Measurements from ENCODE around the gene RPN2. TPM values are rescaled to one million over a fixed set of nuclear protein-coding genes. Genes with fewer than 3 reads are reported as not detected.

The RPN2 gene
- total RNA-seq, 2 experiments from 2014 or later, result 123 to 125 TPM

- ChIA-PET POLR2A (no interaction called here), CTCF (interaction anchor here (1.5 to 2.0 kb wide), 2 partner anchors 8 to 14 kb away, joined by 4 read pairs; no protein-coding TSS in a partner anchor)
- no peak for DNase-seq
- Mint-ChIP-seq H3K9me3 (no peaks in the 10 kb centered on the region), H3K36me3 (no peaks in the 10 kb centered on the region), H3K4me3 (no peak overlapping the region), H3K4me1 (ENCODE audit: low read depth) (peaks cover 4% of the 10 kb centered on the region), H3K27ac (no peak overlapping the region), H3K27me3 (no peaks in the 10 kb centered on the region)
- intact Hi-C loops (cut with micrococcal nuclease), result no loop called here
These were observed 99.9 kb downstream of the RPN2 start for GRCh38 chr20:37278966-37279590.

DNA sequence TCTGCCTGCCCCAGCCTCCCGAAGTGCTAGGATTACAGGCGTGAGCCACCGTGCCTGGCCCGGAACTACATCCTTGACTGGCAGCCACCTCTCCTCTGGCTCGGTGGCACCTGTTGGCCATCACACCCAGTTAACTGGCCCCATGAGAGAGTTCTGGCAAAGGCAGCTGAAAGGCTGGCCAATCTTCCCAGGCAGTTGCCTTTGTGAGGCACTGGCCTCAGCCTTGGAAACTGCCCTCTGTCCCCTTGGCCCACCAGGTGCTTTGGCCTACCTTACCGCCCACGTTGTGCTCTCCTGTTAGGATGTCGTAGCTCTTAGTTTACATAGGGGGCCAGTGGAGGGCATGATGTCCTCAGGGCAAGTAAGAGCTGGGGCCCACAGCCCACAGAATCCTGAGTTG is 100.7 kb downstream of the RPN2 start:
- Mint-ChIP-seq H3K27me3 (peaks cover 2% of the 10 kb centered on the region), H3K4me3 (no peak overlapping the region), H3K9me3 (no peaks in the 10 kb centered on the region), H3K27ac (no peak overlapping the region), H3K4me1 (ENCODE audit: low read depth) (peaks cover 4% of the 10 kb centered on the region), H3K36me3 (no peaks in the 10 kb centered on the region)
- intact Hi-C loops (cut with micrococcal nuclease), result no loop called here
- ChIA-PET POLR2A (no interaction called here), CTCF (interaction anchor here (1.5 to 2.0 kb wide), 2 partner anchors 9 to 15 kb away, joined by 4 read pairs; no protein-coding TSS in a partner anchor)
- DNase-seq, result no peak

DNA sequence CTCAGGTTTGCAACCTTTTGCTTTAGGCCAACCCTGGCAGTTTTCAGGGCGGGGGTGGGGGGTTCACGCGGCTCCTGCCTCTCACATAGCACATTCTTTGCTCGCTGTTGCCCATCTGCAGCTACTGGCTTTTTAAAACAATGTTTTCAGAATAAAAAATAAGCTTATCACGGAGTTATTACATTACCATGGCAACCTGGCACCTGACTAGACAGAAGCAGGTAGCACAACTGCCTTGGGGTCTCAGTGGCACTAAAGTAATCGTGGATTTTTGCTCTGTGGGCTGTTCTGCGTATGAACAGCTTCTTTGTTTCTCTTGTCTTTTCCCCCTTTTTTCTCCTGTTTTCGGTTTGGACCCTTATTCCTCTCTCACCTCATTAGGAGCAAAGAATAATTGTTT is 101.3 kb downstream of the RPN2 start:
- Mint-ChIP-seq H3K27me3 (peaks cover 2% of the 10 kb centered on the region), H3K4me1 (ENCODE audit: low read depth) (peaks cover 4% of the 10 kb centered on the region), H3K4me3 (no peak overlapping the region), H3K36me3 (no peaks in the 10 kb centered on the region), H3K27ac (no peak overlapping the region), H3K9me3 (no peaks in the 10 kb centered on the region)
- intact Hi-C loops (cut with micrococcal nuclease), result no loop called here
- CTCF ChIA-PET, result interaction anchor here (2.0 kb wide), 1 partner anchor 15 kb away, joined by 4 read pairs; no protein-coding TSS in a partner anchor
- no peak for DNase-seq
- POLR2A ChIA-PET, result no interaction called here

DNA sequence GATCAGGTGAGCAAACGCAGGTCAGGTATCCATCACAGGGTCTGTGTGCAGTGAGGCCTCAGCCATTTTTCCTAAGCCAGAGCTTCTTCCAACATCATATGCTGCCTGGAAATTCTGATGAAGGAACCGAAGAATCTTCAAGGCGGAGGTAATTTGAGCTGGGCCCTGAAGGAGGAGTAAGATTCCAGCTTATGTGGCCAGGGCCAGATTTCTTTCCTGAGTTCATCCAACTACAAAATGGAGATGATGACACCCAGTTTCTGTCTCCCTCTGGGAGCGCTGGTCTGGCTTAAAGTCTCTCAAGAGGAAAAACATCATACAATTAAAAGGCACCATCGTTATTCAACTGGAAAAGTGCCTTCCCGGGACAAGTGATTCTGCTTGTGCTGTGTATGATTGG is 103.4 kb downstream of the RPN2 start:
- Mint-ChIP-seq H3K4me1 (ENCODE audit: low read depth) (no peaks in the 10 kb centered on the region), H3K4me3 (no peak overlapping the region), H3K27me3 (peaks cover 2% of the 10 kb centered on the region), H3K27ac (no peak overlapping the region), H3K36me3 (no peaks in the 10 kb centered on the region), H3K9me3 (no peaks in the 10 kb centered on the region)
- intact Hi-C loops (cut with micrococcal nuclease), result no loop called here
- ChIA-PET CTCF (no interaction called here), POLR2A (no interaction called here)
- no peak for DNase-seq

GRCh38 chr20:37283530-37284195 is 104.5 kb downstream of the RPN2 start:
- no peak for DNase-seq
- ChIA-PET CTCF (no interaction called here), POLR2A (no interaction called here)
- Mint-ChIP-seq H3K9me3 (no peaks in the 10 kb centered on the region), H3K27ac (no peak overlapping the region), H3K36me3 (no peaks in the 10 kb centered on the region), H3K4me3 (no peak overlapping the region), H3K4me1 (ENCODE audit: low read depth) (peaks cover 3% of the 10 kb centered on the region), H3K27me3 (peaks cover 2% of the 10 kb centered on the region)
- intact Hi-C loops (cut with micrococcal nuclease), result no loop called here

DNA sequence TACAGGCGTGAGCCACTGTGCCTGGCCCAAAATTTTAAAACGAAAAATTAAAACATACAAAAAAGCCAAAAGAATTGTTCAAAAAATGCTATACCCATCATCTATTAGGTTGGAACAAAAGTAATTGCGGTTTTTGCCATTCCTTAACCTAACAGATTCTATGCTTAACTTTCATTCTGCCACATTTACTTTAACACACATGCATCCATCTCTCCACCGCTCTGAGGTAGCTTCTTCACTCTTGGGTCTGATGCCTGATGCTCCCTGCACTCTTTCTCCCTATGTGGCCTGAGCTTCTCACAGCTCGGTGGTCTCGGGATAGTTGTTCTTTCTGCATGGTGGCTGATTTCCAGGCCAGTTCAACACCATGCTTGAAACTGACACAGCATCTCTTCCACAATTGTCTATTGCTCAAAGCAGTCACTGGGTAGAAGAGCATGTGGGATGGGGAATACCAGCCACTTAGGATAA is 105.6 kb downstream of the RPN2 start:
- ChIA-PET CTCF (no interaction called here), POLR2A (no interaction called here)
- Mint-ChIP-seq H3K27ac (no peak overlapping the region), H3K4me1 (ENCODE audit: low read depth) (peaks cover 5% of the 10 kb centered on the region), H3K4me3 (no peak overlapping the region), H3K36me3 (no peaks in the 10 kb centered on the region), H3K9me3 (no peaks in the 10 kb centered on the region), H3K27me3 (peaks cover 2% of the 10 kb centered on the region)
- intact Hi-C loops (cut with micrococcal nuclease), result loop anchor here (5.0 kb wide), 1 partner anchor 243 kb away; the partner anchor contains the start of gene BLCAP
- no peak for DNase-seq

DNA sequence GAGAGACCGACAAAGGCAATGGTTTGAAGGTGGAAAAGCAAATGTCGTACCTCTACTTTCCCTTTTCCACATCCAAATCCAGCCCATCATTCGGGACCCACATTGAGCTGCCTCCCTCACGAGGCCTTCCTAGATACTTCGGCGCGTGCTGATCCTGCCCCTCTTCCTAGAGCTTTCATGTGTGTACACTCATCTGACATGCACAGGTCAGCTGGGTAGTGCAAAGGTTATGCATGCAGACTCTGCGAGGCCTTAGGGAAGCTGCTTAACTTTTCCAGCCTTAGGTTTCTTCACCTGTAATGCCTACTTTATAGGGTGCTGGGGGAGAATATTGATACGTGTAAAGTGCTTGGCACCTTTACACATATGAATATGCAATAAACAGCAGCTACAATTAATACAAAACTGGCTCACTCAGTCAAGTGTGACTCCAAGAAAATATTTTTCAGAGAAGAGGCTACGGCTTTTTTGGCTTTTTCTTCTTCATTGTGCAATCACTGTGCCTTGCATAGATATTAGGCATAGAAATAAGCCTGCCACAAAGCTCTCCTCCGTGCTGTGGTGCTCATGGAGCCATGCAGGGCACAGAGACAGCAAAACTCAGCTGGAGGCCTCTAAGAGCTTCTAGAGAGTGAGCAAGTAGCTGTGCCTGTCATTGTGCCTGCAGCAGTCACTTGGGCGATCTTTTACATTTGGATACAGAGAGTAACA is 106.7 kb downstream of the RPN2 start:
- ChIA-PET CTCF (interaction anchor here (0.6 to 1.1 kb wide), 2 partner anchors 98 to 251 kb away, joined by 3 to 5 read pairs; no protein-coding TSS in a partner anchor), POLR2A (no interaction called here)
- DNase-seq, result no peak
- Mint-ChIP-seq H3K27ac (no peak overlapping the region), H3K4me1 (ENCODE audit: low read depth) (peaks cover 8% of the 10 kb centered on the region), H3K27me3 (peaks cover 2% of the 10 kb centered on the region), H3K4me3 (no peak overlapping the region), H3K36me3 (no peaks in the 10 kb centered on the region), H3K9me3 (no peaks in the 10 kb centered on the region)
- intact Hi-C loops (cut with micrococcal nuclease), result loop anchor here (5.0 kb wide), 1 partner anchor 241 kb away; the partner anchor contains the start of gene BLCAP

DNA sequence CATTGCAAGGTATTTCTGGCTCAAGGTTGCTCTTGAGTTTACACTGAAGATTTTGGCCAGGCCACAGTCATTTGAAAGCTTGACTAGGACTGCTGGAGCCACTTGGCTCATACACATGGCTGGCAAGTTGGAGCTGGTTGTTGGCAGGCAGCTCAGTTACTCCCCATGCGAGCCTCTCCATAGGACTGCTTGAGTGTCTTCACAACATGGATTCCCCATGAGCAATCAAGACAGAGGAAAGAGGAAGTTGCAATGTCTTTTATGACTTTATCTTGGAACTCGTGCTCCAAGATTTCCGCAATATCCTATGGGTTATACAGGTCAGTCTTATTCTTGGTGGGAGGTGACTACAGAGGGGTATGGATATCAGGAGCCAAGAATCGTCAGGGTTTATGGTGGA is 109.0 kb downstream of the RPN2 start:
- peaks cover 23% of the 10 kb centered on the region for H3K4me1 Mint-ChIP-seq (ENCODE audit: low read depth)
- H3K27ac Mint-ChIP-seq, result no peak overlapping the region
- H3K9me3 Mint-ChIP-seq, result no peaks in the 10 kb centered on the region
- H3K27me3 Mint-ChIP-seq, result peaks cover 2% of the 10 kb centered on the region
- H3K36me3 Mint-ChIP-seq, result peaks cover 11% of the 10 kb centered on the region
- DNase-seq, result no peak
- CTCF ChIA-PET, result interaction anchor here (0.5 to 1.7 kb wide), 2 partner anchors 246 to 280 kb away, joined by 3 to 6 read pairs; no protein-coding TSS in a partner anchor
- intact Hi-C loops (cut with micrococcal nuclease), result loop anchor here (5.0 kb wide), 1 partner anchor 239 kb away; the partner anchor contains the start of gene BLCAP
- POLR2A ChIA-PET, result no interaction called here
- H3K4me3 Mint-ChIP-seq, result peak overlapping the region; percentile 18

DNA sequence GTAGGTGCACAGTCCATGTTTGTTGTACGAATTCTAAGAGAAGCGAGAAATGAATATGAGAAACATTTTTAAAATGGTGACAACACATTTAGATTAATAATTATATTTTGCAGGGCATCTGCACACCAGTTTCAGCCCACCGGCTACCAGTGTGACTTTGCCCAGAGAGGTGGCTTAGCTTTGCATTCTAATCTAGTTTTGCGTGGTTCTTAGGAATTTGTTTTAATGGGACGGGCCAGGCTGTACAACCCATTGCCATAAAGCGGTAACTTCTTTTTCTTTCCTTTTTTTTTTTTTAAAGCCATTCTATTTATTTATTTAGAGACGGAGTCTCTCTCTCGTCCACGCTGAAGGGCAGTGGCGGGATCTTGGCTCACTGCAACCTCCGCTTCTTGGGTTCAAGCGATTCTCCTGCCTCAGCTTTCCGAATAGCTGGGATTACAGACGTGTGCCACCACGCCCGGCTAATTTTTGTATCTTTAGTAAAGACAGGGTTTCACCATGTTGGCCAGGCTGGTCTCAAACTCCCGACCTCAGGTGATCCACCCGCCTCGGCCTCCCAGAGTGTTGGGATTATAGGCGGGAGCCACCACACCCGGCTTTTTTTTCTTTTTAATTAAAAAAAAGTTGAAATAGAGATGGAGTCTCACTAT is 111.2 kb downstream of the RPN2 start:
- H3K4me3 Mint-ChIP-seq, result peak overlapping the region; percentile 81
- DNase-seq, result no peak
- no peaks in the 10 kb centered on the region for H3K9me3 Mint-ChIP-seq
- intact Hi-C loops (cut with micrococcal nuclease), result no loop called here
- H3K27me3 Mint-ChIP-seq, result no peaks in the 10 kb centered on the region
- ChIA-PET POLR2A (interaction anchor here (1.2 to 1.7 kb wide), 4 partner anchors 15 to 195 kb away, joined by 3 to 5 read pairs (median 4); partner anchors contain the start of genes MROH8 and RPN2), CTCF (interaction anchor here (1.7 kb wide), 1 partner anchor 244 kb away, joined by 6 read pairs; no protein-coding TSS in a partner anchor)
- peaks cover 39% of the 10 kb centered on the region for H3K4me1 Mint-ChIP-seq (ENCODE audit: low read depth)
- H3K27ac Mint-ChIP-seq, result peak overlapping the region; percentile 83
- H3K36me3 Mint-ChIP-seq, result peaks cover 14% of the 10 kb centered on the region
